HFF-Myc (cell line): Measurements from ENCODE around the gene ADAMTS10.
"Not testable (repeated sequence)": the region's sequence is repeated elsewhere in the genome, so short reads cannot be mapped to it uniquely, and the experiment has no call there.

Experiments used
- DNase-seq: peaks from one replicate; pipeline ENCODE4 v3.0.0-alpha.2; 2011; ENCODE audit warnings: low read depth; ENCODE audit errors: extremely low read depth
- H3K4me3 ChIP-seq: replicated peaks from 2 replicates; pipeline ENCODE4 v1.5.1; 2011; ENCODE audit warnings: low read depth, mild to moderate bottlenecking, control low read depth, low read length
- CTCF ChIP-seq: IDR thresholded peaks from 2 replicates; pipeline ENCODE4 v1.5.1; 2012; ENCODE audit warnings: mild to moderate bottlenecking, low read depth, low read length, control low read depth; ENCODE audit errors: missing control alignments

ADAMTS10 gene

GRCh38 chr19:8575467-8575997, 35.0 kb downstream of the ADAMTS10 start:
- H3K4me3 ChIP-seq, result no peak overlapping the region
- no peak for DNase-seq
- no peak for TF ChIP-seq CTCF

- not testable (repeated sequence) for DNase-seq, H3K4me3 ChIP-seq
These were observed 35.9 kb downstream of the ADAMTS10 start for GRCh38 chr19:8574619-8574922.

GRCh38 chr19:8573316-8573715, 37.2 kb downstream of the ADAMTS10 start:
- TF ChIP-seq CTCF, result no peak
- no peak for DNase-seq
- no peak overlapping the region for H3K4me3 ChIP-seq

GRCh38 chr19:8571006-8571411, 39.5 kb downstream of the ADAMTS10 start:
- H3K4me3 ChIP-seq, result no peak overlapping the region
- no peak for TF ChIP-seq CTCF
- no peak for DNase-seq

- TF ChIP-seq CTCF, result no peak
- no peak overlapping the region for H3K4me3 ChIP-seq
- DNase-seq, result peak; percentile 65
These were observed 41.3 kb downstream of the ADAMTS10 start for GRCh38 chr19:8569066-8569771.

GRCh38 chr19:8567522-8568172, 42.9 kb downstream of the ADAMTS10 start:
- DNase-seq, result no peak
- H3K4me3 ChIP-seq, result no peak overlapping the region
- TF ChIP-seq CTCF, result no peak

GRCh38 chr19:8566855-8567254, 43.7 kb downstream of the ADAMTS10 start:
- no peak for DNase-seq
- H3K4me3 ChIP-seq, result no peak overlapping the region
- no peak for TF ChIP-seq CTCF

- H3K4me3 ChIP-seq, DNase-seq: not testable (repeated sequence)
These were observed 45.6 kb downstream of the ADAMTS10 start for GRCh38 chr19:8564866-8565265.
